IPS-20b (cell line): ENCODE measurements around the gene CABLES1.
A peak's percentile ranks its signal among the peaks of the same experiment; 100 is the strongest.

Experiments
- H3K27ac ChIP-seq: one replicate; pipeline ENCODE4 v1.5.1; 2013; ENCODE audit warnings: low read length
- H3K27me3 ChIP-seq: 2 replicates; pipeline ENCODE4 v1.6.1; 2013; ENCODE audit warnings: mild to moderate bottlenecking, low read length, inconsistent platforms; ENCODE audit not compliant: insufficient read depth
- H3K36me3 ChIP-seq: 2 replicates; pipeline ENCODE4 v1.6.1; 2013; ENCODE audit warnings: low read depth, mild to moderate bottlenecking, inconsistent platforms, low read length, moderate library complexity; ENCODE audit not compliant: insufficient read depth
- H3K4me1 ChIP-seq: 2 replicates; pipeline ENCODE4 v1.6.1; 2013; ENCODE audit warnings: mild to moderate bottlenecking, control low read depth, inconsistent platforms, low read length, moderate library complexity; ENCODE audit not compliant: insufficient read depth
- H3K4me3 ChIP-seq: 2 replicates; pipeline ENCODE4 v1.5.1; 2013; ENCODE audit warnings: mild to moderate bottlenecking, low read length, inconsistent platforms
- H3K9ac ChIP-seq: 2 replicates; pipeline ENCODE4 v1.6.1; 2013; ENCODE audit warnings: low read depth, mild to moderate bottlenecking, inconsistent platforms, low read length, moderate library complexity
- H3K9me3 ChIP-seq: 2 replicates; pipeline ENCODE4 v1.6.1; 2013; ENCODE audit warnings: mild to moderate bottlenecking, low read depth, low read length, inconsistent platforms; ENCODE audit not compliant: insufficient read depth

The CABLES1 gene

GRCh38 chr18:23257686-23258565 lies 122.6 kb downstream of the CABLES1 start:
- peaks cover 57% of the 10 kb centered on the region for H3K36me3 ChIP-seq
- no peak overlapping the region for H3K27ac ChIP-seq
- peaks cover 19% of the 10 kb centered on the region for H3K4me1 ChIP-seq
- H3K27me3 ChIP-seq: no peaks in the 10 kb centered on the region
- H3K9me3 ChIP-seq: no peaks in the 10 kb centered on the region
- H3K4me3 ChIP-seq: no peak overlapping the region
- no peak overlapping the region for H3K9ac ChIP-seq

GRCh38 chr18:23258566-23259469 lies 123.5 kb downstream of the CABLES1 start:
- Histone ChIP-seq H3K27me3 (no peaks in the 10 kb centered on the region), H3K27ac (peak overlapping the region; percentile 50), H3K9ac (peak overlapping the region; percentile 46; the same call in 1 of the 2 replicates), H3K4me3 (no peak overlapping the region), H3K4me1 (peaks cover 19% of the 10 kb centered on the region), H3K36me3 (peaks cover 48% of the 10 kb centered on the region), H3K9me3 (no peaks in the 10 kb centered on the region)

GRCh38 chr18:23259701-23260681 lies 124.7 kb downstream of the CABLES1 start:
- H3K4me3 ChIP-seq: peak overlapping the region; percentile 8; the same call in 1 of the 2 replicates
- H3K9ac ChIP-seq: peak overlapping the region; percentile 46; the same call in 1 of the 2 replicates
- H3K36me3 ChIP-seq: peaks cover 37% of the 10 kb centered on the region
- H3K9me3 ChIP-seq: no peaks in the 10 kb centered on the region
- no peaks in the 10 kb centered on the region for H3K27me3 ChIP-seq
- peak overlapping the region; percentile 50 for H3K27ac ChIP-seq
- peaks cover 19% of the 10 kb centered on the region for H3K4me1 ChIP-seq

GRCh38 chr18:23260926-23261590 lies 125.8 kb downstream of the CABLES1 start:
- H3K36me3 ChIP-seq: peaks cover 28% of the 10 kb centered on the region
- H3K27ac ChIP-seq: no peak overlapping the region
- H3K9ac ChIP-seq: no peak overlapping the region; the same call in 1 of the 2 replicates

GRCh38 chr18:23263551-23264235 lies 128.4 kb downstream of the CABLES1 start:
- Histone ChIP-seq H3K27me3 (no peaks in the 10 kb centered on the region), H3K9ac (no peak overlapping the region), H3K36me3 (peaks cover 2% of the 10 kb centered on the region; the same call in 1 of the 2 replicates), H3K9me3 (no peaks in the 10 kb centered on the region), H3K4me1 (peaks cover 27% of the 10 kb centered on the region), H3K27ac (no peak overlapping the region), H3K4me3 (no peak overlapping the region)

More at GRCh38 chr18:23260926-23261590, 125.8 kb downstream of the CABLES1 start:
- H3K9me3 ChIP-seq: no peaks in the 10 kb centered on the region
- H3K27me3 ChIP-seq: no peaks in the 10 kb centered on the region
- peaks cover 19% of the 10 kb centered on the region for H3K4me1 ChIP-seq
- H3K4me3 ChIP-seq: no peak overlapping the region

GRCh38 chr18:23265682-23266399 lies 130.6 kb downstream of the CABLES1 start:
- Histone ChIP-seq H3K27ac (no peak overlapping the region), H3K36me3 (0 out of 2 replicates have a peak, but pooled peaks cover 4% of the 10 kb centered on the region), H3K4me3 (no peak overlapping the region), H3K9me3 (peaks cover 19% of the 10 kb centered on the region), H3K27me3 (no peaks in the 10 kb centered on the region), H3K9ac (no peak overlapping the region), H3K4me1 (peaks cover 11% of the 10 kb centered on the region; the same call in 1 of the 2 replicates)

- H3K9ac ChIP-seq: no peak overlapping the region
These were observed 131.6 kb downstream of the CABLES1 start for GRCh38 chr18:23266717-23267446.

GRCh38 chr18:23267447-23267776 lies 132.1 kb downstream of the CABLES1 start:
- Histone ChIP-seq H3K27ac (no peak overlapping the region), H3K4me1 (peaks cover 11% of the 10 kb centered on the region; the same call in 1 of the 2 replicates), H3K9me3 (peaks cover 30% of the 10 kb centered on the region), H3K9ac (no peak overlapping the region), H3K4me3 (no peak overlapping the region), H3K27me3 (no peaks in the 10 kb centered on the region), H3K36me3 (0 out of 2 replicates have a peak, but pooled peaks cover 4% of the 10 kb centered on the region)

More at GRCh38 chr18:23266717-23267446, 131.6 kb downstream of the CABLES1 start:
- no peaks in the 10 kb centered on the region for H3K27me3 ChIP-seq
- 0 out of 2 replicates have a peak, but pooled peaks cover 4% of the 10 kb centered on the region for H3K36me3 ChIP-seq
- H3K9me3 ChIP-seq: peaks cover 29% of the 10 kb centered on the region
- H3K4me3 ChIP-seq: no peak overlapping the region
- peaks cover 11% of the 10 kb centered on the region; the same call in 1 of the 2 replicates for H3K4me1 ChIP-seq
- no peak overlapping the region for H3K27ac ChIP-seq

- H3K4me1 ChIP-seq: peaks cover 11% of the 10 kb centered on the region; the same call in 1 of the 2 replicates
- H3K9ac ChIP-seq: no peak overlapping the region
- no peak overlapping the region for H3K27ac ChIP-seq
- H3K36me3 ChIP-seq: 0 out of 2 replicates have a peak, but pooled peaks cover 4% of the 10 kb centered on the region
- H3K9me3 ChIP-seq: peaks cover 30% of the 10 kb centered on the region
- H3K27me3 ChIP-seq: no peaks in the 10 kb centered on the region
- no peak overlapping the region for H3K4me3 ChIP-seq
These were observed 133.4 kb downstream of the CABLES1 start for GRCh38 chr18:23268641-23269040.
